Kidney glomerular epithelial cell (primary cell): Measurements from ENCODE around the gene SMIM5.
A peak's percentile ranks its signal among the peaks of the same experiment; 100 is the strongest.
"Not testable (repeated sequence)": the region's sequence is repeated elsewhere in the genome, so short reads cannot be mapped to it uniquely, and the experiment has no call there.

ENCODE experiments used
- DNase-seq: peaks from one replicate; lab custom pipeline; 2025; lab: John Stamatoyannopoulos, UW

Gene SMIM5, protein sequence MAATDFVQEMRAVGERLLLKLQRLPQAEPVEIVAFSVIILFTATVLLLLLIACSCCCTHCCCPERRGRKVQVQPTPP

DNA sequence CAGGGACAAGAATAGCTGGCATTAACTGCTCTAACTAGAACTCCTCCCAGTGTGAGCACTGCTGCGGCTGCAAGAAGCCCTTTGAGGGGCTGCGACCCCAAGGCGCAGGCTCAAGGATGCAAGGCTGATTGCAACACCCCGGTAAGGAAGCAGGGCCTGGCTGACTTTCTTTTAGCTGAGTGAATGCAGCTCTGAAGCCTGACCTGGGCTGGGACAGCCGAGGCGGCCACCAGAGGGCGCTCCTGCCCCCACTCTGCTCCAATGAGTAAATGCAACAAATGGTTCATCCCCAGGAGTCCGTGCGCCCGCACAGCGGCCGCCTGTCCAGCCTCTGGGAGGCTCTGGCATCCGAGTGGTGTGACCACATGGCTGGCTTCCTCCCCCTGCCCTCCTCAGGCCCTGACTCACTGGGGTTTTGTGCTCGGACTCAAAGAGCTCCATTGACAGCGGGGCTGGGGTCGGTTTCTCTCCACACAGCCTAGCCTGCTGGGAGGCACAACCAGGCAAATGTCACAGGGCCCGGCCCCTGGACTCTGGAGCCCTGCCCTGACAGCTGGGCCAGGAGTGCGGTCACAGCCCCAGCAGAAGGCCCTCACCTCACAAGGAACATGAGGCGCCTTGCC, at the start of gene SMIM5:
Gene SMIM5, plus strand, starts transcription at position 572 of the 623 bp plus-strand sequence. CDS start 6,768 bp downstream, outside the sequence.
- DNase-seq = peak; percentile 83

- DNase-seq = no peak
Observed at GRCh38 chr17:75584849-75585175, 48.4 kb upstream of the SMIM5 start.

GRCh38 chr17:75587675-75588595, 45.3 kb upstream of the SMIM5 start, which contains the start of gene MYO15B:
TSS of gene MYO15B (plus strand) at chr17:75587800. CDS start at chr17:75588058, 258 bp downstream.
- DNase-seq = no peak

DNA sequence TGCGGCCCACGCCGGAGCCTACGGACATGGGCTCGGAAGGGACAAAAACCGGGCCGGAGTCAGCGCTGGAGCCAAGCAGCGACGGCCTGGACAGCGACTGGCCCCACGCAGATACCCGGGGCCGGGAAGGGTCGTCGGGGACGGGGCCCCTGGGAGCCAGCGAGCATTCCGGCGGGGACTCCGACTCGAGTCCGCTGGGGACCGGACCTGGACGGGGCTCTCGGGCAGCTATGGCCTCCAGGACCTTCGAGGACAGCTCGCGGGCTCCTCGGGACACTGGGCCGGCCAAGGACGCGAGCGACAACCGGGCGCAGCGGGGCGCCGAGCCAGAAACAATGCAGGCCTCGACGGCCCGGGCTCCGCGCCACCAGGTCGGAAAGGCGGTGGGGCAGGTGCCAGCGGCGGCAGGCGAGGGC, 44.6 kb upstream of the SMIM5 start:
- DNase-seq = no peak

DNA sequence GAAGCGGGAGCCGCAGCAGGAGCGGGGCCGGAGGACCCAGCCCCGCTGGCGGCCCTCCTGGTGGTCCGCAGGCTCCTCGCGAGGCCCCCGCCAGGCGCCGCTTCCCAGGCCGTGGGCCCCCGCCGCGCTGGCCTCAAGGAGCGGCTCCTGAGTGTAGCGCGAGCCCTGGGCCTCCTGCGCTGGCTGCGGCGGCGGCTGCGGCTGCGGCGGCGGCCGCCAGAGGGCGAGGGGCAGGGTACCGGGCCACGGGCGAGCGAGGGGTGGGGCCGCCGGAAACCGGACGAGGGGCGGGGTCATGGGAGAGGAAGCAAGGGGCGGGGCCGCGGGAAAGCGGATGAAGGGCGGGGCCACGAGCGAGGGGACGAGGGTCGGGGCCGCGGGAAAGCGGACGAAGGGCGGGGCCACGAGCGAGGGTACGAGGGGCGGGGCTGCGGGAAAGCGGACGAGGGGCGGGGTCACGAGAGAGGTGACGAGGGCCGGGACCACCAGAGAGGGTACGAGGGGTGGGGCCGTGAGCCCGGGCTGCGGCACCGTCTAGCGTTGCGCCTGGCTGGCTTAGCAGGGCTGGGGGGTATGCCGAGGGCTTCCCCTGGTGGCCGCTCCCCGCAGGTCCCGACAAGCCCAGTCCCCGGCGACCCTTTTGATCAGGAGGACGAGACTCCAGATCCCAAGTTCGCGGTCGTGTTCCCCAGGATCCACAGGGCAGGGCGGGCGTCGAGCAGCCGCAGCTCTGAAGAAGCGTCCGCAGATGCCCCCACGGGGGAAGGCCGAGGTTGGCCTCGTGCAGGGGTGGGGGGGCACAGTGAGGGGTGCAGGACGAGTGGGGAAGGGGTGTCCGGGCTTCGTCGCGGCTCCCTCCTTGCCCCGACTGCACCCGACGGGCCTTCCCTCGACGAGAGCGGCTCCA, 44.0 kb upstream of the SMIM5 start:
- peak; percentile 37 for DNase-seq

GRCh38 chr17:75589919-75590303, 43.3 kb upstream of the SMIM5 start:
- DNase-seq = no peak

DNA sequence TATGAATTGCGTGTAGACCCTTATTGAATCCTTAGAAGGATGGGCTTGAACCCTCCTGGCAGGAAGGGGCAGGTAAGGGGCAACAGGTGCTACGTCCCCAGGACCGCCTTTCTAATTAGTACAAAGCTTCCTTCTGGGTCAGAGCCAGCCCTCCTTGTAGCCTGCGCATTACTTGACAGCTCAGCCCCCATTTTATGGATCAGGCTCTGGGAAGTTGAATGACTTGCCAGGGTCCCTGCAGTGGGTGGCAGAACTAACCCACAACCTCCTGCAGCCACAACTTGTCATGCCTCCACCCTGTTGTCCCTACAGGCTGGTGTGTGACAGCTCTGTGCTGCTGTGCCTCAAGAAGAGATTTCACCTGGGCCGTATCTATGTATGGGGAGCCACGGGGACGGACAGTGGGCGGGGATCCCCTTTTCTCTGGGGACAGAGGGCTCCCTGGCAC, 42.9 kb upstream of the SMIM5 start:
- DNase-seq = no peak

- DNase-seq = no peak
Observed at GRCh38 chr17:75590849-75591721, 42.1 kb upstream of the SMIM5 start.

DNA sequence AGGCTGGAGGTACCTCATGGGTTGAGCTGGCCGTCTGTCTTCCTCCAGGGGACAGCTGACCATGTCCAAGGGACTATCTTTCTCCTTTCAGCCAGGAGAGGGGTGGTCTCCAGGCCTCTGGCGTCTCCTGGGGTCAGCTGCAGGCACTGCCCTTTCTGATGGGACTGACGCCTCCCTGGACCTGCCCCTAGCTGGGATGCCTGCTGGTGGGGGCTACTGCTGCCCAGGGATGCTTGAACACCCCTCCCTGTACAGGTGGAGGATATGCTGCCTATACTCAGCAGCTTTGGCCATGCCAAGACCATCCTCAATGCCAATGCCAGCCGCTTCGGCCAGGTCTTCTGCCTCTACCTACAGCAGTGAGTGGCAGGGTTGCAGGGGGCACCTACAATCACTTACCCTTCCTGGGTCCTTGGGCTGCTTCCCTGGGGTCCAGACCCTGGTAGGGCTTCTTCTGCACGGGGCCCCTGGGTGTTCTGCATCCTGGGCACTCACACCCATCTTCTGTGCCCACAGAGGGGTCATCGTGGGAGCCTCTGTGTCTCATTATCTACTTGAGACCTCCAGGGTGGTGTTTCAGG, 41.4 kb upstream of the SMIM5 start:
- DNase-seq = no peak

GRCh38 chr17:75592348-75593020, 40.8 kb upstream of the SMIM5 start:
- no peak for DNase-seq

DNA sequence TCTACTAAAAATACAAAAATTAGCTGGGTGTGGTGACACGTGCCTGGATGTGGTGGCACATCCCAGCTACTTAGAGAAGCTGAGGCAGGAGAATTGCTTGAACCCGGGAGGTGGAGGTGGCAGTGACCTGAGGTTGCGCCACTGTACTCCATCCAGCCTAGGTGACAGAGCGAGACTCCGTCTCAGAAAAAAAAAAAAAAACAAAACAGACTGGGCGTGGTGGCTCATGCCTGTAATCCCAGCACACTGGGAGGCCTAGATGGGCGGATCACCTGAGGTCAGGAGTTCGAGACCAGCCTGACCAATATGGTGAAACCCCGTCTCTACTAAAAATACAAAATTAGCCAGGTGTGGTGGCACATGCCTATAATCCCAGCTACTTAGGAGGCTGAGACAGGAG, 39.8 kb upstream of the SMIM5 start:
- DNase-seq = not testable (repeated sequence)

- DNase-seq = no peak
Observed at GRCh38 chr17:75594499-75595283, 38.5 kb upstream of the SMIM5 start.

GRCh38 chr17:75595284-75595919, 37.8 kb upstream of the SMIM5 start:
- no peak for DNase-seq

GRCh38 chr17:75595920-75596313, 37.3 kb upstream of the SMIM5 start:
- no peak for DNase-seq

DNA sequence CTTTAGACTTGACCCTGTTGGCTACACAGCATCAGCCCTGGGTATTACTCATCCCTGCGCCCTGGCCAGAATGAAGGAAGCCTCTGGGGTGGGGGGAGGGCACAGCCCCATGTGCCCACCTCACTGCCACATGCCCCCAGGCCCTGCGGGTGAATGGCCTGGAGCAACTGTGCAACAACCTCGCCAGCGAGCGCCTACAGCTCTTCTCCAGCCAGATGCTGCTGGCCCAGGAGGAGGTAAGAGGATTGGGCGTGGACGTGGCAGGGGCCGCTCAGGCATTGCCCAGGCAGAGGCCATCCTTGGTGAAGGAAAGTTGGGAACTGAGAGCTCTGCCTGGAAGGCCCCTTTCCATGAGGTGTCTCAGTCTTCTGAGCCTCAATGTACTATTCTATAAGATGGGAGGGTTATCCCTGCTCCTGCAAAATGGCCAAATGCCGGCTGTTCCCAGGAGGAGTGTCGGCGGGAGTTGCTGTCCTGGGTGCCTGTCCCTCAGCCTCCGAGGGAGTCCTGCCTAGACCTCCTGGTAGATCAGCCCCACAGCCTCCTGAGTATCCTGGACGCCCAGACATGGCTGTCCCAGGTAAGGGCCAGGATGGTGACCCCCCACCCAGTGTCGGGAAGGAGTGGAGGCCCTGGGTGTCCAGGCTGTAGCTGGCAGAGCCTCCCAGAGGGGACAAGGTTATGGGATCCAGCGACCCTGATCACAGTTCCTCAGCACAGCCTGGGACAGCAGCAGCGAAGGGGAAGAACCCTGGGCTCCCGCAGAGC, 36.7 kb upstream of the SMIM5 start:
- no peak for DNase-seq

DNA sequence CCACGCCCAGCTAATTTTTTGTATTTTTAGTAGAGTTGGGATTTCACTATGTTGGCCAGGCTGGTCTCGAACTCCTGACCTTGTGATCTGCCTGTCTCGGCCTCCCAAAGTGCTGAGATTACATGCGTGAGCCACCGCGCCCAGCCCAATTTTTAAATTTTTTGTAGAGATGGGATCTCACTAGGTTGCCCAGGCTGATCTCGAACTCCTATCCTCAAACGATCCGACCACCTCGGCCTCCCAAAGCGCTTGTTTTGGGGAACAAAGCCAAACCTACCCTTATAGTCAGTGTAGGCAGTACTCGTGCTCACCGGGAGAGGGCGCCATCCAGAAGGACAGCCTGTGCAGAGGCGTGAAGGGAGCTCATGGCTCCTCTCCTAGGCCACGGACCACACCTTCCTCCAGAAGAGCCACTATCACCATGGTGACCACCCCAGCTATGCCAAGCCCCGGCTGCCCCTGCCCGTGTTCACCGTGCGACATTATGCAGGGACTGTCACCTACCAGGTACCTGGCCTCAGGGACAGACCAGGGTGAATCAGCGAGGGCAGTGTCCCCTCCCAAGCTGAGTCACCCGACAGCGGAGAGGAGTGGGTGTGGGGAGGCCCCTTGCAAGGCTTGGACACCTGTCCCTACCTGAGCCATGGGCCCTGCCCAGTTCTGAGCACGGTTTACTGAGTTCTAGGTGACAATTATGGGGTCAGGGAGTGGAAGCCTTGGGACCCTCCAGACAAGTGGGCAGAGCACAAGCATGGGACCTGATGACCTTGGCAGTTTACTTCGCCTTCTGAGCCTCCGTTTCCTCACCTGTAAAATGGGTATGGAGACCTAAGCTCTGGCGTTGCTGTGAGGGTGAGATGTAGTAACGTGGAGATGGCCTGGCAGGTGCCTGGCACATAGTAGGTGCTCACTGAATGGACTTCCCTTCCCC, 31.9 kb upstream of the SMIM5 start:
- no peak for DNase-seq

GRCh38 chr17:75602644-75603043, 30.6 kb upstream of the SMIM5 start:
- no peak for DNase-seq
